Measurements from ENCODE around the gene GCM1. TPM values are rescaled to one million over a fixed set of nuclear protein-coding genes. Genes with fewer than 3 reads are reported as not detected.

The GCM1 gene, protein sequence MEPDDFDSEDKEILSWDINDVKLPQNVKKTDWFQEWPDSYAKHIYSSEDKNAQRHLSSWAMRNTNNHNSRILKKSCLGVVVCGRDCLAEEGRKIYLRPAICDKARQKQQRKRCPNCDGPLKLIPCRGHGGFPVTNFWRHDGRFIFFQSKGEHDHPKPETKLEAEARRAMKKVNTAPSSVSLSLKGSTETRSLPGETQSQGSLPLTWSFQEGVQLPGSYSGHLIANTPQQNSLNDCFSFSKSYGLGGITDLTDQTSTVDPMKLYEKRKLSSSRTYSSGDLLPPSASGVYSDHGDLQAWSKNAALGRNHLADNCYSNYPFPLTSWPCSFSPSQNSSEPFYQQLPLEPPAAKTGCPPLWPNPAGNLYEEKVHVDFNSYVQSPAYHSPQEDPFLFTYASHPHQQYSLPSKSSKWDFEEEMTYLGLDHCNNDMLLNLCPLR
- not detected for polyA plus RNA-seq
- long read RNA-seq, donor 1 = 0 reads
- long read RNA-seq, donor 2 = 0 reads
- long read RNA-seq, donor 3 = 0 reads
- long read RNA-seq, donor 4 = 0 reads
- long read RNA-seq, donor 5 = 0 reads
- long read RNA-seq, donor 6 = 0 reads
- long read RNA-seq, donor 7 = 0 reads
- long read RNA-seq, donor 8 = 0 reads
- long read RNA-seq, donor 9 = 0 reads
- long read RNA-seq, donor 10 = 0 reads
- long read RNA-seq, donor 11 = 0 reads

DNA sequence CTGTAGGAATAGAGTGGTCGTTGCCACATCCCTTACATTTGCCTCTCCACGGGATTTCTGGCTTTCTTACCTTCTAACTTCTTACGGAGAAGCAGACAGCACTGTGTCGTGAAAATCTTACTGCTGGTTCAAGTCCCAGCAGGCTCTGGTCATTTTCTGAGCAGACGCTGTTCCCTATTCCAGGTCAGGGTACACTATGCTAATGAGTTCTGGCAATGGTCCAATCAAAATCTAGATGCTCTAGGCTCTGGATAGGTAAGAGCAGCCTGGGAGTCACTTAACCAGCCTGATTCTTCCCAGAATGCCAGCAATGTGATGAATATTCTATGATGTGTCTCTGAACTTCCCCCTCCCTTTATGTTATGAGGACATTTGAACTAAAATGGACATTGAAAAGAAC is at the start of gene GCM1:
TSS of gene GCM1 (minus strand) at position 158 of the 400 bp plus-strand sequence. CDS start 3,209 bp downstream, outside the sequence.
- no CpG with 5 or more reads among the region's 5 CpGs for WGBS (ENCODE audit: insufficient coverage, low lambda C conversion rate)
- DNase-seq = no peak
- H3K4me3 ChIP-seq (ENCODE audit: low read length) = no peak within 1 kb of the TSS

DNA sequence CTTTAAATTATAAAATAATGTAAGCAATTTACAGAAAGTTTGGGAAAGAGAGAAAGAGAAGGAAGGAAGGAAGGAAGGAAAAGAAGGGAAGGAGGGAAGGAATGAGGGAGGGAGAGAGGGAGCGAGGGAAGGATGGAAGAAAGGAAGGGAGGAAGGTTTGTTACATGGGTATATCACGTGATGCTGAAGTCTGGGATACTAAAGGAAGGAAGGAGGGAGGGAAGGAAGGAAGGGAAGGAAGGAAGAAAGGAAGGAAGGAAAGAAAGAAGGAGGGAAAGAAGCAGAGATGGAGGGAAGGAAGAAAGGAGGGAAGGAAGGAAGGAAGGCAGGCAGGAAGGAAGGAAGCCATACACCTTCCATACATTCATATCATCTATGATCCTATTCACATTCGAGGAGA is 48.9 kb upstream of the GCM1 start:
- H3K9me3 ChIP-seq (ENCODE audit: control insufficient read depth, low read depth, low read length) = no peaks in the 10 kb centered on the region
- H3K4me1 ChIP-seq (ENCODE audit: control insufficient read depth, insufficient read depth, low read length) = no peaks in the 10 kb centered on the region
- no peaks in the 10 kb centered on the region for H3K27me3 ChIP-seq (ENCODE audit: control insufficient read depth, insufficient read depth, low read length)
- WGBS (ENCODE audit: insufficient coverage, low lambda C conversion rate) = 100% methylated on average over 2 of the region's 3 CpGs
- H3K36me3 ChIP-seq (ENCODE audit: control insufficient read depth, insufficient read depth, low read length) = no peaks in the 10 kb centered on the region
- no peak for DNase-seq
- H3K4me3 ChIP-seq (ENCODE audit: low read length) = no peak overlapping the region
- no peak overlapping the region for H3K27ac ChIP-seq (ENCODE audit: low read length)

More for the DNA sequence above, at the start of gene GCM1:
- H3K9me3 ChIP-seq (ENCODE audit: control insufficient read depth, low read depth, low read length) = no peaks in the 10 kb centered on the region
- no peak within 1 kb of the TSS for H3K27ac ChIP-seq (ENCODE audit: low read length)
- no peaks in the 10 kb centered on the region for H3K4me1 ChIP-seq (ENCODE audit: control insufficient read depth, insufficient read depth, low read length)
- H3K27me3 ChIP-seq (ENCODE audit: control insufficient read depth, insufficient read depth, low read length) = no peaks in the 10 kb centered on the region
- no peaks in the 10 kb centered on the region for H3K36me3 ChIP-seq (ENCODE audit: control insufficient read depth, insufficient read depth, low read length)

DNA sequence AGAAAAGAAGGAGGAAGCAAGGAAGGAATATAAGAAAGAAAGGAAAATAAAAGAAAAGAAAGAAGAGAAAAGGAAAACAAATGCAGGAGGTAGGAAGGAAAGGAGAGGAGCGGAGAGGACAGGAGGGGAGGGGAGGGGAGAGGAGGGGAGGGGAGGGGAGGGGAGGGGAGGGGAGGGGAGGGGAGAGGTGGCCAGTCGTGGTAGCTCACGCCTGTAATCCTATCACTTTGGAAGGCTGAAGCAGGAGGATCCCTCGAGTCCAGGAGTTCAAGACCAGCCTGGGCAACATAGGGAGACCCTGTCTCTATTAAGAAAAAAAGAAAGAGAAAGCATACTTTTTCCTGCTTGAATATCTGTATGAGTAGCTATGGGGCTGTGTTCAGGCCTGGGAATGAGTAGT is 46.4 kb upstream of the GCM1 start:
- Histone ChIP-seq H3K9me3 (ENCODE audit: control insufficient read depth, low read depth, low read length) (no peaks in the 10 kb centered on the region), H3K27me3 (ENCODE audit: control insufficient read depth, insufficient read depth, low read length) (no peaks in the 10 kb centered on the region), H3K36me3 (ENCODE audit: control insufficient read depth, insufficient read depth, low read length) (no peaks in the 10 kb centered on the region), H3K4me3 (ENCODE audit: low read length) (no peak overlapping the region), H3K27ac (ENCODE audit: low read length) (no peak overlapping the region), H3K4me1 (ENCODE audit: control insufficient read depth, insufficient read depth, low read length) (no peaks in the 10 kb centered on the region)
- DNase-seq = no peak
- no CpG with 5 or more reads among the region's 4 CpGs for WGBS (ENCODE audit: insufficient coverage, low lambda C conversion rate)

DNA sequence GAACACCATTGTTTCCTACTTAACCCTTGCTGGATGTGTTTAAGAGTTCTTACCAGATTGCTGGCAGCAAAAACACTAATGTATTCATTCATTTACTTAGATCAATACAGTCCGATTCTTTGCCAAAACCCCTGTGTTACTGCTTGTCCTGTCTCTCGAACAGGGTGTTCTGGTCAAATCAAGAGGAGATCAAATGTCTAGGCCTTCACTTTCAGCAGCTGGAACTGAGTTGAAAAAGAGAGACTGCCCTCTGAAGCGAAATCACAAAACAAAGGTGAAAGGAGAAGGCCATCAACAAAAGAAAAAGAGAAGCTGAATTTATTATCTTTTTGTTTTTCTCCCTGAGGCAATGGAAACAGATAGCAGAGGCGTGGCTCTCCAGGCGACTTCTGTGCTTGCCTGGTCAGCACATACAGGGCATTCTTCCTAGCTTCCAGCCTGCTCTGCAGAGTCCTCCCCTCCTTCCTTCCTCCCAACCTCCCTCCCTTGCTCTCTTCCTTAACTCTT is 44.1 kb upstream of the GCM1 start:
- no peaks in the 10 kb centered on the region for H3K4me1 ChIP-seq (ENCODE audit: control insufficient read depth, insufficient read depth, low read length)
- H3K36me3 ChIP-seq (ENCODE audit: control insufficient read depth, insufficient read depth, low read length) = no peaks in the 10 kb centered on the region
- no peak overlapping the region for H3K27ac ChIP-seq (ENCODE audit: low read length)
- DNase-seq = peak in 1 of 2 donors; percentile 37
- H3K9me3 ChIP-seq (ENCODE audit: control insufficient read depth, low read depth, low read length) = no peaks in the 10 kb centered on the region
- H3K27me3 ChIP-seq (ENCODE audit: control insufficient read depth, insufficient read depth, low read length) = no peaks in the 10 kb centered on the region
- H3K4me3 ChIP-seq (ENCODE audit: low read length) = no peak overlapping the region
- no CpG with 5 or more reads among the region's 5 CpGs for WGBS (ENCODE audit: insufficient coverage, low lambda C conversion rate)

DNA sequence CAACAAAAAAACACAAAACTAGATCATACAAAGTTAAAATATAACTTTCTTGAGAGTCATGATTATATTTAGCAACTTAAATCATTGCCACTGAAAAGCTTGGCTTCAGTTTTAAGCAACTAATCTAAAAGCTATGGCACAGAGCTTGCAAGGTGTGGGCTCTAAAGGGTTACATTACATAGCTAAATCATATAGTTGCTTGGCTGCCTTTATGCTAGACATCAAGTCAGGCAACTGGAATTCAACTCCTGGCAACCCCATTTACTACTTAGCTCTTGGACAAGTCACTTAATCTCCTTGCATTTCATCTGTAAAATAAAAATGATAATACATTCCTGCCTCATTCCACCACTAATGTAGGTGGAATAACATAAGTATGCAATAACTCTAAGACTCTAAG is 40.9 kb upstream of the GCM1 start:
- H3K36me3 ChIP-seq (ENCODE audit: control insufficient read depth, insufficient read depth, low read length) = no peaks in the 10 kb centered on the region
- no peaks in the 10 kb centered on the region for H3K9me3 ChIP-seq (ENCODE audit: control insufficient read depth, low read depth, low read length)

DNA sequence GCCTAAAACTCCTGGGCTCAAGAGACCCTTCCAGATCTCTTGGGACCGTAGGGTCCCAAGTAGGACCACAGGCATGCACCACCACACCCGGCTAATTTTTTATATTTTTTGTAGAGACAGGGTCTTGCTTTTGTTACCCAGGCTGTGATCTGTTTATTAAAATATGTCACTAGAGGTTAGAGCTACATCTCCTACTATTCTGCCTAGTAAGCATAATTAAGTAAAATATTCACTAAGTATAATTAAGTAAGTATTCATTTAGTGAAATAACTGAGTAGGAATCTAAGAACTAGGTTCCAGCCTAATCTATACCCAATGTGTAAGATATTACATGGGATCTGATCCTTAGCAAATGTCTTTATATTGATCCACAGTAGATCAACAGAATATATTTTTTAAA is 40.2 kb upstream of the GCM1 start:
- no peaks in the 10 kb centered on the region for H3K36me3 ChIP-seq (ENCODE audit: control insufficient read depth, insufficient read depth, low read length)
- no peak overlapping the region for H3K27ac ChIP-seq (ENCODE audit: low read length)
- H3K9me3 ChIP-seq (ENCODE audit: control insufficient read depth, low read depth, low read length) = no peaks in the 10 kb centered on the region
- whole genome bisulfite sequencing (ENCODE audit: insufficient coverage, low lambda C conversion rate) = no CpG with 5 or more reads among the region's 2 CpGs
- H3K4me1 ChIP-seq (ENCODE audit: control insufficient read depth, insufficient read depth, low read length) = no peaks in the 10 kb centered on the region
- H3K4me3 ChIP-seq (ENCODE audit: low read length) = no peak overlapping the region
- no peak for DNase-seq
- no peaks in the 10 kb centered on the region for H3K27me3 ChIP-seq (ENCODE audit: control insufficient read depth, insufficient read depth, low read length)

More for the DNA sequence above, 40.9 kb upstream of the GCM1 start:
- no peak for DNase-seq
- Histone ChIP-seq H3K27ac (ENCODE audit: low read length) (no peak overlapping the region), H3K4me1 (ENCODE audit: control insufficient read depth, insufficient read depth, low read length) (no peaks in the 10 kb centered on the region), H3K4me3 (ENCODE audit: low read length) (no peak overlapping the region), H3K27me3 (ENCODE audit: control insufficient read depth, insufficient read depth, low read length) (no peaks in the 10 kb centered on the region)

DNA sequence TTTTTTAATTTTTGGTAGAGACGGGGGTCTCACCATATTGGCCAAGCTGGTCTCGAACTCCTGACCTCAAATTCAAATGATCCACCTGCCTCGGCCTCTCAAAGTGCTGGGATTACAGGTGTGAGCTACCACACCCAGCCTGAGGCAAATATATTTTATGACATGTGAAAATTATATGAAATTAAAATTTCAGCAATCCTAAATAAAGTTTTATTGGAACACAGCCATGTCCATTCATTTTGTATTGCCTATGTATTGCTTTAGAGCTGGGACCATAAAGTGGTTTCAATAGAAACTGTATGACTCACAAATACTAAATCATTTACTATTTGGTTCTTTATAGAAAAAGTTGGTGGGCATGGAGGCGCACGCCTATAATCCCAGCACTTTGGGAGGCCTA is 32.0 kb upstream of the GCM1 start:
- H3K9me3 ChIP-seq (ENCODE audit: control insufficient read depth, low read depth, low read length) = no peaks in the 10 kb centered on the region
- no peak overlapping the region for H3K27ac ChIP-seq (ENCODE audit: low read length)
- H3K4me3 ChIP-seq (ENCODE audit: low read length) = no peak overlapping the region
- DNase-seq = no peak
- H3K36me3 ChIP-seq (ENCODE audit: control insufficient read depth, insufficient read depth, low read length) = no peaks in the 10 kb centered on the region
- peaks cover 3% of the 10 kb centered on the region for H3K4me1 ChIP-seq (ENCODE audit: control insufficient read depth, insufficient read depth, low read length)
- no peaks in the 10 kb centered on the region for H3K27me3 ChIP-seq (ENCODE audit: control insufficient read depth, insufficient read depth, low read length)
- WGBS (ENCODE audit: insufficient coverage, low lambda C conversion rate) = no CpG with 5 or more reads among the region's 5 CpGs

DNA sequence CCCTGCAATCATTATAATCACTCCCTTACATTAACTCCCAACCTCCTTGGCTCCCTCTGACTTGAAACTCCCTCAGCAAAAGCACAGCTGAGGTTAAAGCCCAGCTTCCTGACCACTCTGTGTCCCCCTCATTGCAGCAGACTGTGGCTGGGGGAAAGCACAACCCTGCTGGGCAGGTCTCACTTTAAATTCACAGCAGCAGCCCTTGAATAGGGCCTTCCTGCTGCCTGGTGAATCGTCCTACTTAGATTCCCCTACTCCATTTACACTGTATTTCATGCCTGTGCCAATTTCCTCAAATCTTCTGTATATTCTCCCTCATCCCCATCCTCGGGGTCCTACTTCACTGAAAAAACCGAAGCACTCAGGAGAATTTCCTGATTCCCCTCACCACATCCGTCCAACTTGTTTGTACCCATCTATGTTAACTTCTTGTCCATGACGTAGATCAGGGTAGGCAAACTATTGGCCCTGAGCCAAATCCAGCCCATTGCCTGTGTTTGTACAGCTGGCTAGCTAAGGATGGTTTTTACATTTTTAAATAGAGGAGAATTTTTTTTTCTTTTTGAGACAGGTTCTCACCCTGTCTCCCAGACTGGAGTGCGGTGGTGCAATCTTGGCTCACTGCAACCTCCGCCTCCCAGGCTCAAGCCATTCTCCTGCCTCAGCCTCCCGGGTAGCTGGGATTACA is 31.5 kb upstream of the GCM1 start:
- WGBS (ENCODE audit: insufficient coverage, low lambda C conversion rate) = no CpG with 5 or more reads among the region's 8 CpGs
- peak in 1 of 2 donors; percentile 33 for DNase-seq

DNA sequence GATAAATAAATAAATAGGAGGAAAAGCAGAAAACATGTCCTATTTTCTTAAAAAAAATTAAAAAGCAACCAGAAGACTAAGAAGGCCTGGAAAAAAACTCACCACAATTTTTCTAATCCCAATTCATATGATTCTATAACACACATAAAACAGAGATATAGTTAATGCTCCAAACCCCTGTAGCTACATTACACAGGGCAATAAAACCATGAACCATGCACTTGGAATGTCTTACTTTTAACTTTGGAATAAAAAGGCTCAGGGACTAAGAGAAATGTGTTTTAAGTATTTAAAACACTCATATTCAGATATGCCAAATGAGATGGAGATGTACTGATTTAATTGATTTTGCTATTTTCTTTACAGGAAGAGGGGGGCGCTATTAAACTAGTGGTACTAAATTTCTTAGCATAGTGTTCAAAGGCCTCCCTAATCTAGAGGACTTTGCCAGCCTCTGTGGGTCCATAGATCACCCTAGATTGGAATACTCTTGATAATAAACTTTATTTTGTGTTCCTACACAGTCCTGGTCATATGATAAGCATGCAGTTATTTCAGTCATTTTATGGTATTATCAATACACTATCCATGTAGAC is 30.3 kb upstream of the GCM1 start:
- peak in 1 of 2 donors; percentile 39 for DNase-seq
- no peaks in the 10 kb centered on the region for H3K9me3 ChIP-seq (ENCODE audit: control insufficient read depth, low read depth, low read length)
- peaks cover 3% of the 10 kb centered on the region for H3K4me1 ChIP-seq (ENCODE audit: control insufficient read depth, insufficient read depth, low read length)
- no peak overlapping the region for H3K27ac ChIP-seq (ENCODE audit: low read length)
- WGBS (ENCODE audit: insufficient coverage, low lambda C conversion rate) = no CpG with 5 or more reads among the region's 1 CpG
- H3K27me3 ChIP-seq (ENCODE audit: control insufficient read depth, insufficient read depth, low read length) = no peaks in the 10 kb centered on the region
- no peaks in the 10 kb centered on the region for H3K36me3 ChIP-seq (ENCODE audit: control insufficient read depth, insufficient read depth, low read length)
- no peak overlapping the region for H3K4me3 ChIP-seq (ENCODE audit: low read length)

More for the DNA sequence above, 31.5 kb upstream of the GCM1 start:
- H3K27ac ChIP-seq (ENCODE audit: low read length) = no peak overlapping the region
- H3K27me3 ChIP-seq (ENCODE audit: control insufficient read depth, insufficient read depth, low read length) = no peaks in the 10 kb centered on the region
- H3K36me3 ChIP-seq (ENCODE audit: control insufficient read depth, insufficient read depth, low read length) = no peaks in the 10 kb centered on the region
- H3K9me3 ChIP-seq (ENCODE audit: control insufficient read depth, low read depth, low read length) = no peaks in the 10 kb centered on the region
- no peak overlapping the region for H3K4me3 ChIP-seq (ENCODE audit: low read length)
- H3K4me1 ChIP-seq (ENCODE audit: control insufficient read depth, insufficient read depth, low read length) = peaks cover 3% of the 10 kb centered on the region

DNA sequence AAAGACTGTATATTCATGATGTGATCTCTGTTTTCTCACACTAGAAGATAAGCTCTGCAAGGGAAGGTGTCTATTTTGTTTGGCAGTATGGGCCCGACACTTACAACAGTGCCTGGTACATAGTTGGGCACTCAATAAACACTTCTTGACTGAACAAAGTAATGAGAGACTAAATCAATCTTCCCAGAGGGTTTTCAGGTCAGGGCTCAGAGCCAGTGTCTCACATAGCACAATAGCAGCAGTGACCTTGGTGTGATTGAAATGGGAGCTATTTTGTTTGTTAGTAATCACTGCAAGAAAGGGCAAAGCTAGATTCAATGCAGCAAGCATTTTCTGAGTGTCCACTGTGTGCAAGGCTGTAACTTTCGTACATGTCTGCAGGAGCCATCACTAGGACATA is 26.4 kb upstream of the GCM1 start:
- Histone ChIP-seq H3K9me3 (ENCODE audit: control insufficient read depth, low read depth, low read length) (no peaks in the 10 kb centered on the region), H3K27me3 (ENCODE audit: control insufficient read depth, insufficient read depth, low read length) (no peaks in the 10 kb centered on the region), H3K36me3 (ENCODE audit: control insufficient read depth, insufficient read depth, low read length) (no peaks in the 10 kb centered on the region), H3K27ac (ENCODE audit: low read length) (no peak overlapping the region), H3K4me3 (ENCODE audit: low read length) (no peak overlapping the region), H3K4me1 (ENCODE audit: control insufficient read depth, insufficient read depth, low read length) (peaks cover 3% of the 10 kb centered on the region)
- no peak for DNase-seq
- no CpG with 5 or more reads among the region's 2 CpGs for WGBS (ENCODE audit: insufficient coverage, low lambda C conversion rate)

Data from large intestine (tissue), 12 donors.